PC-9 (cell line): Measurements from ENCODE around the gene LUZP1.

Source experiments
- EZH2 ChIP-seq: fragments of 200-600 bp; sonication (generic); IDR thresholded peaks from 2 replicates; pipeline ENCODE4 v1.8.0; 2017; ENCODE audit warnings: antibody characterized with exemption, low read depth
- TF ChIP-seq, protein P1 (sequence below): fragments of 200-600 bp; sonication (generic); conservative IDR thresholded peaks from 2 replicates; pipeline ENCODE4 v1.6.1; 2017; ENCODE audit warnings: mixed run types, antibody characterized with exemption, mild to moderate bottlenecking, moderate library complexity

DNA sequence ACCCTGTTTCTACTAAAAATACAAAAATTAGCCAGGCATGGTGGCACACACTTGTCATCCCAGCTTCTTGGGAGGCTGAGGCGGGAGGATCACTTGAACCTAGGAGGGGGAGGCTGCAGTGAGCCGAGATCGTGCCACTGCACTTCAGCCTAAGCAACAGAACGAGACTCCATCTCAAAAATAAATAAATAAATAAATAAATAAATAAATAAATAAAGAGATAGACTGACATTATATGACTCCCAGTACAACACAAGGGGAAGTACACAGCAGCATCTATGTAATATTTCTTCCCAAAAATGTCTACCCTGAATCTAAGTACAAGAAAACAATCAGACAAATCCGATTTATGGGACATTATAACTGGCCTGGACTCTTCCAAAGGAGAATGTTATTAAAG lies 35.1 kb downstream of the LUZP1 start:
- TF ChIP-seq, protein P1, sequence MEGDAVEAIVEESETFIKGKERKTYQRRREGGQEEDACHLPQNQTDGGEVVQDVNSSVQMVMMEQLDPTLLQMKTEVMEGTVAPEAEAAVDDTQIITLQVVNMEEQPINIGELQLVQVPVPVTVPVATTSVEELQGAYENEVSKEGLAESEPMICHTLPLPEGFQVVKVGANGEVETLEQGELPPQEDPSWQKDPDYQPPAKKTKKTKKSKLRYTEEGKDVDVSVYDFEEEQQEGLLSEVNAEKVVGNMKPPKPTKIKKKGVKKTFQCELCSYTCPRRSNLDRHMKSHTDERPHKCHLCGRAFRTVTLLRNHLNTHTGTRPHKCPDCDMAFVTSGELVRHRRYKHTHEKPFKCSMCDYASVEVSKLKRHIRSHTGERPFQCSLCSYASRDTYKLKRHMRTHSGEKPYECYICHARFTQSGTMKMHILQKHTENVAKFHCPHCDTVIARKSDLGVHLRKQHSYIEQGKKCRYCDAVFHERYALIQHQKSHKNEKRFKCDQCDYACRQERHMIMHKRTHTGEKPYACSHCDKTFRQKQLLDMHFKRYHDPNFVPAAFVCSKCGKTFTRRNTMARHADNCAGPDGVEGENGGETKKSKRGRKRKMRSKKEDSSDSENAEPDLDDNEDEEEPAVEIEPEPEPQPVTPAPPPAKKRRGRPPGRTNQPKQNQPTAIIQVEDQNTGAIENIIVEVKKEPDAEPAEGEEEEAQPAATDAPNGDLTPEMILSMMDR, result no peak
- TF ChIP-seq EZH2, result no peak
